Measurements from ENCODE around the gene SECISBP2L. TPM values are rescaled to one million over a fixed set of nuclear protein-coding genes. Genes with fewer than 3 reads are reported as not detected.
"Not testable (repeated sequence)": the region's sequence is repeated elsewhere in the genome, so short reads cannot be mapped to it uniquely, and the experiment has no call there.

The SECISBP2L gene
- total RNA-seq: 599 TPM

GRCh38 chr15:49046220-49047102 lies at the start of gene SECISBP2L:
Gene SECISBP2L, minus strand, starts transcription at chr15:49046446. Its CDS starts 147 bp downstream, at chr15:49046299.
- intact Hi-C loops (cut with DNase I): no loop called here
- ATAC-seq (peak; percentile 99), DNase-seq (ENCODE audit: low spot score) (peak; percentile 96)

- intact Hi-C loops (cut with DNase I): no loop called here
- DNase-seq (ENCODE audit: low spot score) (no peak), ATAC-seq (no peak)
Observed at GRCh38 chr15:49094923-49095322, 48.7 kb upstream of the SECISBP2L start.

- DNase-seq (ENCODE audit: low spot score) (no peak), ATAC-seq (no peak)
- intact Hi-C loops (cut with DNase I): no loop called here
Observed at GRCh38 chr15:49093252-49094105, 47.2 kb upstream of the SECISBP2L start.

DNA sequence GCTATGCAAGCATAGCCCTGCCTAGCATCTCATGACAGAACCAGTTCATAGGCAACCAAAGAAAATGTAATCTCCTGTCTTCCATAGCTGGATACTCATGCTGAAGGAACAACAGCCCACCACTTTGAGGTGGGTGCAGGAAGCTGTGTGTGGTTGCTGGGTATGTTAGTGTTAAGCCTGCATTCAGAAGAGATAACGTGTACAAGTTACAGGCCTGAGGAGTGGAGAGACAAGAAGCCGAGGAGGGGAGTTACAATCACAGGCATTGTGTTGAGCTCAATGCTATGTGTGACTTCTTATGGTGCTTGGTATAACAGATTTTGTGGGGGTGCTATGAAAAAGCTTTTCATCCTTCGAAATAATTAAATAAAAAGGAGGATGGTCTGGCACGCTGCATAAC lies 42.8 kb upstream of the SECISBP2L start:
- ATAC-seq: peak; percentile 63
- no peak for DNase-seq (ENCODE audit: low spot score)
- intact Hi-C loops (cut with DNase I): no loop called here

GRCh38 chr15:49085696-49086459 lies 39.6 kb upstream of the SECISBP2L start:
- DNase-seq (ENCODE audit: low spot score): no peak
- intact Hi-C loops (cut with DNase I): no loop called here
- ATAC-seq: no peak

- intact Hi-C loops (cut with DNase I): no loop called here
- ATAC-seq: no peak
- DNase-seq (ENCODE audit: low spot score): no peak
Observed at GRCh38 chr15:49084285-49084570, 38.0 kb upstream of the SECISBP2L start.

GRCh38 chr15:49083401-49084284 lies 37.4 kb upstream of the SECISBP2L start:
- ATAC-seq (no peak), DNase-seq (ENCODE audit: low spot score) (no peak)
- intact Hi-C loops (cut with DNase I): no loop called here

DNA sequence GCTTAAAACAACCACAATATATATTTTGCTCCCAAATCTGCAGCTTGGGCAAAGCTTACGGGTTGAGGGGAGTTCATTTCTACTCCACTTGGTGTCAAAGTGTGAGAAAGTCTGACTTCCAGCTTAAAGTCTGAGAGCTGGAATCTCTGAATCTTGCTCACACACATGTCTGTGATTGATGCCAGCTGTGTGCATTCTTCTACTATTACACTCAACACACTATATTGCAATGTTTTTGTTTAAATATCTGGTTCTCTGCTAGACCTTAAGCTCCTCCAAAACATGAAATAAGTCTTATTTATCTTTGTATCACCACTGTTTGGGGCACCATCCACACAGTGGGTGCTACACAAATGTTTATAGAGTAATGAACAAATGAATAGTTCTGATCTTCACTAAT lies 36.7 kb upstream of the SECISBP2L start:
- DNase-seq (ENCODE audit: low spot score): no peak
- no peak for ATAC-seq
- intact Hi-C loops (cut with DNase I): no loop called here

GRCh38 chr15:49079340-49080039 lies 33.2 kb upstream of the SECISBP2L start:
- intact Hi-C loops (cut with DNase I): no loop called here
- ATAC-seq (peak; percentile 26), DNase-seq (ENCODE audit: low spot score) (no peak)

GRCh38 chr15:49075881-49076280 lies 29.6 kb upstream of the SECISBP2L start:
- DNase-seq (ENCODE audit: low spot score) (no peak), ATAC-seq (no peak)
- intact Hi-C loops (cut with DNase I): no loop called here

DNA sequence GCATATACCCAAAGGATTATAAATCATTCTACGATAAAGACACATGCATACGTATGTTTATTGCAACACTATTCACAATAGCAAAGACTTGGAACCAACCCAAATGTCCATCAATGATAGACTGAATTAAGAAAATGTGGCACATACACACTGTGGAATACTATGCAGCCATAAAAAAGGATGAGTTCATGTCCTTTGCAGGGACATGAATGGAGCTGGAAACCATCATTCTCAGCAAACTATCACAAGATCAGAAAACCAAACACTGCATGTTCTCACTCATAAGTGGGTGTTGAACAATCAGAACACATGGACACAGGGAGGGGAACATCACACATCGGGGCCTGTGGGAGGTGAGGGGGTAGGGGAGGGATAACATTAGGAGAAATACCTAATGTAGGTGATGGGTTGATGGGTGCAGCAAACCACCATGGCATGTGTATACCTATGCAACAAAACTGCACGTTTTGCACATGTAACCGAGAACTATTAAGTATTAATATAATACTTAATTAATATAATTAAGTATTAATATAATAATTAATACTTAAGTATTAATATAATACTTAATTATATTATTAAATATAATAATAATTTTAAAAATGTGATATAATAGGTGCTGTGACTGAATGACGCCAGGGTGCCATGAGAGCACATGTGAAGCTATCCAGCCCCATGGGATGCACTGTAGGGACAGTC lies 28.5 kb upstream of the SECISBP2L start:
- DNase-seq (ENCODE audit: low spot score); intact Hi-C loops (cut with DNase I); ATAC-seq: not testable (repeated sequence)

DNA sequence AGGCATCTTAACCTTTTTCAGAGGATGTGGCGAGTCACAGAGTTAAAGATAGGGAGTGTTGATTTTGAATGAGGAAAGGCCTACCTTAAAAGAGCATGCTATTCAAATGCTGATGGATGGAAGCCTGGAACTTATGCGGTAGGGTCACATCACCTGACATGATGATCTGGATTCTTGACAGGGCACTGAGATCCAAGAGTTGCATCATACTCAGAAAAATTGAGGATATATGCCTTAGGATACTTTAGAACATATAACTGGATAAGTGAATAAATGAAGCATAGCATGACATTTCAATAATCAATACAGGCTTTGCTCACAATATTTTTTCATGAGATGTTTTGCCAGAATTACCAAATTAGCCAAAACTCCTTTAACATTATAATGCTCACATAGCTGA lies 20.1 kb upstream of the SECISBP2L start:
- ATAC-seq (no peak), DNase-seq (ENCODE audit: low spot score) (no peak)
- intact Hi-C loops (cut with DNase I): no loop called here

- DNase-seq (ENCODE audit: low spot score) (no peak), ATAC-seq (no peak)
- intact Hi-C loops (cut with DNase I): no loop called here
Observed at GRCh38 chr15:49064884-49065283, 18.6 kb upstream of the SECISBP2L start.

DNA sequence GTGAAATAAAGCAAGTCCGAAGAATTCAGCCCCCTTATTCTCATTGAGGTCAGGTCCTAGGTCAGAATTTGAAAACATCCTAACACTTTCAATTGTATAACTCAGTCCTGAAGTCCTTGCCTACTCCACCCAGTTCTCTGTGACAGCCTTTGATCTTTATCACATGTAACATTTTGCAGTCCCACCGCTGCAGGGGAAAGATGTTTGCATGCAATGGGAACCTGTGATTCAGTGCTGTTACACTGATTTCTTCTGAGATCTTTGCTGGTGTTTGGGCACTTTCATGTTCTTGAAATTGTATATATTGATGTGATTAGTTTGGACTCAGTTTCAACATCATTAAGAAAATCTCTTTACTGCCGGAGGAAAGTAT lies 18.0 kb upstream of the SECISBP2L start:
- ATAC-seq (no peak), DNase-seq (ENCODE audit: low spot score) (no peak)
- intact Hi-C loops (cut with DNase I): no loop called here

- no peak for DNase-seq (ENCODE audit: low spot score)
- no peak for ATAC-seq
- intact Hi-C loops (cut with DNase I): no loop called here
Observed at GRCh38 chr15:49063402-49064280, 17.4 kb upstream of the SECISBP2L start.

DNA sequence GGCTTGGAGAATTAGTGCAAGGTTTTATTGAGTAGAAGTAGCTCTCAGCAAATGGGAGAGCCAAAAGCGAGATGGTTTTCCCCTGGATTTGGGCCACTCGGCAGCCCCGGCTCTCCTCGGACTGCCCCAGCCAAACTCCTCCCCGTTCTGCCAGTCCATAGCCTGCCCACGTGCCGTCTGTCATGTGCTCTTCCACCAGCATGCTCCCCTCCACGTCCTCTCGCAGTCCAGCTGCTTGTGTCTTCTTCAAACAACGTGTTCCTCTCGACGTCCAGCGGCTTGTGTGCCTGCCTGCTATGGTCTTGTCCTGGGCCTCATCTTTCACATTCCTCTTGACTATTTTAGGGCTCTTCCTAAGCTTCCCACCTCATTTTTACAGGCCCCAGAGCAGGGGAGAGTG lies 16.7 kb upstream of the SECISBP2L start:
- ATAC-seq: no peak
- DNase-seq (ENCODE audit: low spot score): no peak
- intact Hi-C loops (cut with DNase I): no loop called here
